Measurements from ENCODE around the gene DLG1.

DNA sequence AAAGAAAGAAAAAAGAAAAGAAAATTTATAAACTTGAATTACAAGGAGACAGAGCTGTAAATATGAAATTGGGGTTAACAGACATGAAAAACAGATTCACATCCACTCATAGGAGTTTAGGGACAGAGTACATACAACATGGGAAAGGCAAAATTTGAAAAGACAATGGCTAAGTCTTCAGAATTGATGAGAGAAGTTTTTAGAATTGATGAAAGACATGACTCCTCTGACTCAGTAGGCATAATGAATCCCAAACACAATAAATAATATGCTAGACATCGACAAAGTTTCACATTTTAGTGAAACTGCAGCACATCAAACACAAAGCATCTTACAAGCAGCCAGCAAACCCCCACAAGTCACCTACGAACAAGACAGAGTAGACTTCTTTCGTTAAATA is 184.4 kb downstream of the DLG1 start:
- TF ChIP-seq, protein P1, sequence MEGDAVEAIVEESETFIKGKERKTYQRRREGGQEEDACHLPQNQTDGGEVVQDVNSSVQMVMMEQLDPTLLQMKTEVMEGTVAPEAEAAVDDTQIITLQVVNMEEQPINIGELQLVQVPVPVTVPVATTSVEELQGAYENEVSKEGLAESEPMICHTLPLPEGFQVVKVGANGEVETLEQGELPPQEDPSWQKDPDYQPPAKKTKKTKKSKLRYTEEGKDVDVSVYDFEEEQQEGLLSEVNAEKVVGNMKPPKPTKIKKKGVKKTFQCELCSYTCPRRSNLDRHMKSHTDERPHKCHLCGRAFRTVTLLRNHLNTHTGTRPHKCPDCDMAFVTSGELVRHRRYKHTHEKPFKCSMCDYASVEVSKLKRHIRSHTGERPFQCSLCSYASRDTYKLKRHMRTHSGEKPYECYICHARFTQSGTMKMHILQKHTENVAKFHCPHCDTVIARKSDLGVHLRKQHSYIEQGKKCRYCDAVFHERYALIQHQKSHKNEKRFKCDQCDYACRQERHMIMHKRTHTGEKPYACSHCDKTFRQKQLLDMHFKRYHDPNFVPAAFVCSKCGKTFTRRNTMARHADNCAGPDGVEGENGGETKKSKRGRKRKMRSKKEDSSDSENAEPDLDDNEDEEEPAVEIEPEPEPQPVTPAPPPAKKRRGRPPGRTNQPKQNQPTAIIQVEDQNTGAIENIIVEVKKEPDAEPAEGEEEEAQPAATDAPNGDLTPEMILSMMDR (IDR thresholded peaks at IDR 0.05): no peak
- no peak for TF ChIP-seq EZH2 (IDR thresholded peaks at IDR 0.05)

All from neural progenitor cell (in vitro differentiated cells).